Measurements from ENCODE around the gene NAT10. TPM values are rescaled to one million over a fixed set of nuclear protein-coding genes. Genes with fewer than 3 reads are reported as not detected.

The NAT10 gene
- total RNA-seq, 1 experiment from 2014 or later = 48.7 TPM

DNA sequence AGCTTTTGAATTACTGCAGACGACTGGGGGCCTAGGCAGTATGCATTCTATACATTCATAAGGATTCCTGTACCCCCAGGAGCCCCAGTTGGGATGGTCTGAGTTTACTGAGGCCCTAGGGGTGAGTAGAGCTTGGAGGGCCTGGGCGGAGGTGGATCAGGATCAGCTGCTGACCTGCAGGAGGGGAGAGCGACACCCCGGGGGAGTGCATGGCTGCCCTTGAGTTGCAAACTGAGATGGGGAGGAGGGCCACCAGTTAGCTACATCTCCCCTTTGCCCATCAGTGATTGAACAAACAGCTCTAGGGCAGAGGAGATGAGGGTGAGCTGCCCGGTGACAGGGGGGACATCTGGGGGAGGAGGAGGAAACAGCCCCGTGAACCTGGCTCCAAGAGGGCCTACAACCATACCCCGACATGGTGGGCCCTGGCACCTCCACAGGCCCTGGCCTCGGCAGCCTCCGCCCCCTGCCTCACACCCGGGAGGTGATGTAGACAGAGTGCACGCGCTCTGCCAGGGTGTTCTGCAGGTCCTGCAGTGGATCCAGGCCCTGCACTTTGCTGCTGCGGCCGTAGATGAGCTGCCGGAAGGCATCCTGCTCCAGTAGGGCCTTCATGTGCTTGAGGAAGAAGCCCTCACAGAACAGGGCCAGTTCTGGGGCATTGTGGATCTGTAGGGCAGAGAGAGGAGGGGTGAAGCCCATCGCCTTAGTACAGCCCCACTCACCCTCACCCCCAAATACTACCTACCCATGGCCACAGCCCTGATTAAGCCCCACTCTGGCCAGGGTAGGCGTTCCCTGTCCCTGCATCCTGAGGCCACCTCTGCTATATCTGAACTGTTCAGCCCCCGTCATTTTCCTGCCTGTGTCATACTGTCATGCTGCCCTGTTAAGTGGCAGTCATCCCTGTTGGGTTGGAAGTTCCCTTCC is 46.8 kb downstream of the NAT10 start:
- Histone ChIP-seq H3K27ac (ENCODE audit: low read length) (no peak overlapping the region), H3K4me3 (ENCODE audit: low read length) (no peak overlapping the region), H3K36me3 (ENCODE audit: low read depth, low read length) (peaks cover 7% of the 10 kb centered on the region; the same call in 1 of the 2 replicates), H2AFZ (ENCODE audit: low read length) (no peak overlapping the region), H3K4me1 (ENCODE audit: insufficient read depth, low read length) (no peaks in the 10 kb centered on the region), H3K27me3 (ENCODE audit: low read length) (no peaks in the 10 kb centered on the region), H3K4me2 (ENCODE audit: low read length) (no peak overlapping the region), H3K9me2 (replicated peaks; ENCODE audit: low read length) (no peaks in the 10 kb centered on the region), H4K20me1 (ENCODE audit: low read length) (no peaks in the 10 kb centered on the region), H3K9me3 (ENCODE audit: low read length) (no peaks in the 10 kb centered on the region), H3K9ac (ENCODE audit: low read length) (no peak overlapping the region), H3F3A (ENCODE audit: low read length, unreplicated experiment) (no peaks in the 10 kb centered on the region), H3K79me2 (ENCODE audit: low read length) (no peaks in the 10 kb centered on the region)
- no TSS peak for BruUV-seq (replicated peaks)
- intact Hi-C loops (cut with micrococcal nuclease) = no loop called here
- no peak for TF ChIP-seq CTCF (conservative IDR thresholded peaks at IDR 0.05; ENCODE audit: low read depth, low read length)
- no peak for TF ChIP-seq EZH2 (IDR thresholded peaks at IDR 0.05; ENCODE audit: low read length, unreplicated experiment)
- TF ChIP-seq EZH2phosphoT487 (IDR thresholded peaks at IDR 0.05; ENCODE audit: borderline replicate concordance, low read length) = no peak
- DNase-seq (no peak), ATAC-seq (no peak)
- ChIA-PET CTCF (interaction anchor here (0.6 kb wide), 1 partner anchor 45 kb away, joined by 6 read pairs; no protein-coding TSS in a partner anchor), POLR2A (ENCODE audit: unreplicated experiment) (interaction anchor here (0.6 kb wide), 1 partner anchor 111 kb away, joined by 5 read pairs; no protein-coding TSS in a partner anchor)

DNA sequence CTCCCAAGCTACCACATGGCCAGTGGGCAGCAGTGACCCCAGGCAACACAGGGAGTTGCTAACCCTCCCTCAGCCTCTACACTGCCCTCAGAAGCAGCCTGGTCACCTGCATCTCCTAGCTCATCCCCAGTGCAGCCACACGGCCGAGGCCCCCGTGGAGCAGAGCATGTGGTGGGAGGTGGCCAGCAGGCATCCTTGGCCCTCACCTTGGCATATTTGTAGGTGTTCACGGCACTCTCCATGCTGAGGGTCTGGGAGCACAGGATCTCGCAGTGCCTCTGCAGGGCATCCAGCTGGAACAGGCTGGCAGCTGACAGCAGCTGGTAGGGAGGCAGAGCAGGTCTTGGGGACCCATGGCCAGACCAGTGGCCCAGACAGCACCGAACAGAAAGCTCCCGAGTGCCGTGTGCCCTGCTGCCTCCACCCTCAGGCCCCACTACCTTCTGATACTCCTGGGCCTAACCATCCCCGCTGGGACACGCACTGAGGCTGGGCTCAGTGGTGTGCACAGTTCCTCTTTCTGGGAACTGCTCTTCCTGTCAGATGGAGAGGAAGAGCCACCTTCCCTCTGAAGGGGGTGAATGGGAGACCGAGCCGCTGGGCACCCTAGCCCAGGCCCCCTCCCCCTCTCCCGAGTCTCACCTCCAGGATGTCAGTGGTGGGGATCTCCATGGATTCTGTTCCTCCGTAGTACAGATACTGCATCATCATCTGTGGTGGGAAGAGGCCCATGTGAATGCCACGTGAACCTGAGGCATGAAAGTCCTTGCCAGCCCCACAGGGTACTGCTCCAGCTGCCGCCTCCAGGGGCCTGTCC is 48.8 kb downstream of the NAT10 start:
- peaks cover 7% of the 10 kb centered on the region; the same call in 1 of the 2 replicates for H3K36me3 ChIP-seq (ENCODE audit: low read depth, low read length)
- H3K4me3 ChIP-seq (ENCODE audit: low read length) = no peak overlapping the region
- no peak for DNase-seq
- ChIA-PET POLR2A (ENCODE audit: unreplicated experiment) (no interaction called here), CTCF (no interaction called here)
- no peaks in the 10 kb centered on the region for H3K79me2 ChIP-seq (ENCODE audit: low read length)
- no peak overlapping the region for H3K27ac ChIP-seq (ENCODE audit: low read length)
- no TSS peak for BruUV-seq (replicated peaks)
- H3K4me1 ChIP-seq (ENCODE audit: insufficient read depth, low read length) = no peaks in the 10 kb centered on the region
- H3K9me2 ChIP-seq (replicated peaks; ENCODE audit: low read length) = no peaks in the 10 kb centered on the region
- H3F3A ChIP-seq (ENCODE audit: low read length, unreplicated experiment) = no peaks in the 10 kb centered on the region
- no peak for ATAC-seq
- H3K4me2 ChIP-seq (ENCODE audit: low read length) = no peak overlapping the region
- TF ChIP-seq EZH2phosphoT487 (IDR thresholded peaks at IDR 0.05; ENCODE audit: borderline replicate concordance, low read length) (no peak), CTCF (conservative IDR thresholded peaks at IDR 0.05; ENCODE audit: low read depth, low read length) (no peak), EZH2 (IDR thresholded peaks at IDR 0.05; ENCODE audit: low read length, unreplicated experiment) (no peak)
- intact Hi-C loops (cut with micrococcal nuclease) = no loop called here
- H3K9ac ChIP-seq (ENCODE audit: low read length) = no peak overlapping the region
- H4K20me1 ChIP-seq (ENCODE audit: low read length) = no peaks in the 10 kb centered on the region
- H3K27me3 ChIP-seq (ENCODE audit: low read length) = no peaks in the 10 kb centered on the region
- no peak overlapping the region for H2AFZ ChIP-seq (ENCODE audit: low read length)
- H3K9me3 ChIP-seq (ENCODE audit: low read length) = no peaks in the 10 kb centered on the region
